ENCODE results near the gene DMRTA2.

The DMRTA2 gene

DNA sequence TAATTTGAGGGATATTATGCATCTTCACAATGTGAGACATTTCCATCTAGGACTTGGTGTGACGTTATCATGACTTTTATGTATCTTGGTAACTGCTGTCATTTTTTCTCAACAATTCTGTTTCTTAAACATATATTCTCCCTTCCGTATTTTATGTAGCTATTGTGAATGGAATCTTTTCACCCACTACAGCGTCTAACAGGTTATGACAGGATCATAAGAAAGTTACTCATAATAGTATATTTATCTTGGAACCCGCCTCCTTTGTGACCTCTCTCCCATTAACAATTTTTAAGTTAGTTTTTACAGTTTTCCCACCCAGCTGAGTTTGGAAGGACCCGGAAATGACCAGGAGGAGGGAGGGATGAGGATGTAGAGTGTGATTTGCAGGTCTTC lies 6.8 kb upstream of the DMRTA2 start:
- H3K4me2 ChIP-seq (ENCODE audit: low read depth, low read length, poor library complexity, severe bottlenecking): no peak overlapping the region

GRCh38 chr1:50427818-50428779 lies 4.9 kb upstream of the DMRTA2 start:
- Histone ChIP-seq H3K9me2 (replicated peaks; ENCODE audit: insufficient read depth, low read length) (no peaks in the 10 kb centered on the region), H3K9ac (ENCODE audit: low read length) (no peak overlapping the region), H3K36me3 (ENCODE audit: low read length) (no peaks in the 10 kb centered on the region), H2AFZ (ENCODE audit: low read depth, low read length, severe bottlenecking) (no peak overlapping the region), H3K79me2 (ENCODE audit: insufficient read depth, low read length) (no peaks in the 10 kb centered on the region), H3K9me3 (ENCODE audit: insufficient read depth, low read length) (no peaks in the 10 kb centered on the region), H3K4me3 (ENCODE audit: insufficient read depth, low read length, poor library complexity, severe bottlenecking) (no peak overlapping the region), H3F3A (ENCODE audit: insufficient read depth) (no peaks in the 10 kb centered on the region), H3K27ac (ENCODE audit: low read depth, low read length) (no peak overlapping the region), H3K4me2 (ENCODE audit: low read depth, low read length, poor library complexity, severe bottlenecking) (no peak overlapping the region), H4K20me1 (ENCODE audit: low read depth, low read length) (no peaks in the 10 kb centered on the region), H3K27me3 (ENCODE audit: low read length) (no peaks in the 10 kb centered on the region)
- TF ChIP-seq, protein P1, sequence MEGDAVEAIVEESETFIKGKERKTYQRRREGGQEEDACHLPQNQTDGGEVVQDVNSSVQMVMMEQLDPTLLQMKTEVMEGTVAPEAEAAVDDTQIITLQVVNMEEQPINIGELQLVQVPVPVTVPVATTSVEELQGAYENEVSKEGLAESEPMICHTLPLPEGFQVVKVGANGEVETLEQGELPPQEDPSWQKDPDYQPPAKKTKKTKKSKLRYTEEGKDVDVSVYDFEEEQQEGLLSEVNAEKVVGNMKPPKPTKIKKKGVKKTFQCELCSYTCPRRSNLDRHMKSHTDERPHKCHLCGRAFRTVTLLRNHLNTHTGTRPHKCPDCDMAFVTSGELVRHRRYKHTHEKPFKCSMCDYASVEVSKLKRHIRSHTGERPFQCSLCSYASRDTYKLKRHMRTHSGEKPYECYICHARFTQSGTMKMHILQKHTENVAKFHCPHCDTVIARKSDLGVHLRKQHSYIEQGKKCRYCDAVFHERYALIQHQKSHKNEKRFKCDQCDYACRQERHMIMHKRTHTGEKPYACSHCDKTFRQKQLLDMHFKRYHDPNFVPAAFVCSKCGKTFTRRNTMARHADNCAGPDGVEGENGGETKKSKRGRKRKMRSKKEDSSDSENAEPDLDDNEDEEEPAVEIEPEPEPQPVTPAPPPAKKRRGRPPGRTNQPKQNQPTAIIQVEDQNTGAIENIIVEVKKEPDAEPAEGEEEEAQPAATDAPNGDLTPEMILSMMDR (IDR thresholded peaks at IDR 0.05; ENCODE audit: insufficient read depth, low read length, poor library complexity, severe bottlenecking): no peak
- no peak for TF ChIP-seq EZH2phosphoT487 (conservative IDR thresholded peaks at IDR 0.05; ENCODE audit: low read length)

More for the DNA sequence above, 6.8 kb upstream of the DMRTA2 start:
- Histone ChIP-seq H3K9ac (ENCODE audit: low read length) (no peak overlapping the region), H3K36me3 (ENCODE audit: low read length) (no peaks in the 10 kb centered on the region), H3K27ac (ENCODE audit: low read depth, low read length) (no peak overlapping the region), H3K9me2 (replicated peaks; ENCODE audit: insufficient read depth, low read length) (no peaks in the 10 kb centered on the region), H2AFZ (ENCODE audit: low read depth, low read length, severe bottlenecking) (no peak overlapping the region), H3K9me3 (ENCODE audit: insufficient read depth, low read length) (no peaks in the 10 kb centered on the region), H3K4me3 (ENCODE audit: insufficient read depth, low read length, poor library complexity, severe bottlenecking) (no peak overlapping the region), H3K27me3 (ENCODE audit: low read length) (no peaks in the 10 kb centered on the region), H3F3A (ENCODE audit: insufficient read depth) (no peaks in the 10 kb centered on the region), H3K79me2 (ENCODE audit: insufficient read depth, low read length) (no peaks in the 10 kb centered on the region), H4K20me1 (ENCODE audit: low read depth, low read length) (no peaks in the 10 kb centered on the region)
- no peak for TF ChIP-seq EZH2phosphoT487 (conservative IDR thresholded peaks at IDR 0.05; ENCODE audit: low read length)
- TF ChIP-seq, protein P1 (IDR thresholded peaks at IDR 0.05; ENCODE audit: insufficient read depth, low read length, poor library complexity, severe bottlenecking): no peak

- Histone ChIP-seq H3K27me3 (ENCODE audit: low read length) (no peaks in the 10 kb centered on the region), H3K4me3 (ENCODE audit: insufficient read depth, low read length, poor library complexity, severe bottlenecking) (no peak overlapping the region), H3K4me2 (ENCODE audit: low read depth, low read length, poor library complexity, severe bottlenecking) (no peak overlapping the region)
These were observed 4.0 kb upstream of the DMRTA2 start for GRCh38 chr1:50427086-50427817.

More at GRCh38 chr1:50427086-50427817, 4.0 kb upstream of the DMRTA2 start:
- no peak overlapping the region for H3K27ac ChIP-seq (ENCODE audit: low read depth, low read length)
- no peaks in the 10 kb centered on the region for H3F3A ChIP-seq (ENCODE audit: insufficient read depth)
- TF ChIP-seq, protein P1 (IDR thresholded peaks at IDR 0.05; ENCODE audit: insufficient read depth, low read length, poor library complexity, severe bottlenecking): no peak
- TF ChIP-seq EZH2phosphoT487 (conservative IDR thresholded peaks at IDR 0.05; ENCODE audit: low read length): no peak
- no peak overlapping the region for H3K9ac ChIP-seq (ENCODE audit: low read length)
- no peaks in the 10 kb centered on the region for H4K20me1 ChIP-seq (ENCODE audit: low read depth, low read length)
- H3K79me2 ChIP-seq (ENCODE audit: insufficient read depth, low read length): no peaks in the 10 kb centered on the region
- H3K36me3 ChIP-seq (ENCODE audit: low read length): no peaks in the 10 kb centered on the region
- H3K9me2 ChIP-seq (replicated peaks; ENCODE audit: insufficient read depth, low read length): no peaks in the 10 kb centered on the region
- H3K9me3 ChIP-seq (ENCODE audit: insufficient read depth, low read length): no peaks in the 10 kb centered on the region
- H2AFZ ChIP-seq (ENCODE audit: low read depth, low read length, severe bottlenecking): no peak overlapping the region

Measured in SU-DHL-6 (cell line).